Measurements from ENCODE around the gene RASAL3.

RASAL3 gene

GRCh38 chr19:15444505-15445226, 19.7 kb downstream of the RASAL3 start:
- TF ChIP-seq ZNF8 (CRISPR knock-in tag; IDR thresholded peaks at IDR 0.05) (no peak), TSHZ2 (CRISPR knock-in tag; IDR thresholded peaks at IDR 0.05) (no peak), ISL1 (CRISPR knock-in tag; IDR thresholded peaks at IDR 0.05) (no peak), OSR1 (CRISPR knock-in tag; IDR thresholded peaks at IDR 0.05) (no peak), ESRRG (CRISPR knock-in tag; IDR thresholded peaks at IDR 0.05) (no peak), POU6F1 (CRISPR knock-in tag; IDR thresholded peaks at IDR 0.05; ENCODE audit: borderline replicate concordance, low read depth) (no peak)
- no peak for ATAC-seq

GRCh38 chr19:15443838-15444237, 20.5 kb downstream of the RASAL3 start:
- ATAC-seq: no peak
- no peak for TF ChIP-seq GLIS3 (CRISPR knock-in tag; IDR thresholded peaks at IDR 0.05)
- no peak for TF ChIP-seq ZC3H10 (CRISPR knock-in tag; IDR thresholded peaks at IDR 0.05)
- no peak for TF ChIP-seq BACH2 (CRISPR knock-in tag; IDR thresholded peaks at IDR 0.05; ENCODE audit: borderline replicate concordance)
- TF ChIP-seq CSRNP3 (CRISPR knock-in tag; IDR thresholded peaks at IDR 0.05): no peak
- no peak for TF ChIP-seq ZFP3 (CRISPR knock-in tag; IDR thresholded peaks at IDR 0.05)
- TF ChIP-seq CREB5 (CRISPR knock-in tag; IDR thresholded peaks at IDR 0.05; ENCODE audit: low read depth): no peak
- no peak for TF ChIP-seq ARNTL (CRISPR knock-in tag; IDR thresholded peaks at IDR 0.05; ENCODE audit: borderline replicate concordance, low read depth)
- no peak for TF ChIP-seq TCF4 (CRISPR knock-in tag; IDR thresholded peaks at IDR 0.05; ENCODE audit: borderline replicate concordance)
- no peak for TF ChIP-seq PATZ1 (CRISPR knock-in tag; IDR thresholded peaks at IDR 0.05; ENCODE audit: borderline replicate concordance)

- ATAC-seq: no peak
These were observed 21.0 kb downstream of the RASAL3 start for GRCh38 chr19:15443325-15443724.

More at GRCh38 chr19:15443325-15443724, 21.0 kb downstream of the RASAL3 start:
- TF ChIP-seq OSR1 (CRISPR knock-in tag; IDR thresholded peaks at IDR 0.05): no peak
- no peak for TF ChIP-seq PATZ1 (CRISPR knock-in tag; IDR thresholded peaks at IDR 0.05; ENCODE audit: borderline replicate concordance)
- TF ChIP-seq PPARA (CRISPR knock-in tag; IDR thresholded peaks at IDR 0.05; ENCODE audit: borderline replicate concordance): no peak
- no peak for TF ChIP-seq TSHZ2 (CRISPR knock-in tag; IDR thresholded peaks at IDR 0.05)
- no peak for TF ChIP-seq CSRNP3 (CRISPR knock-in tag; IDR thresholded peaks at IDR 0.05)
- no peak for TF ChIP-seq SNAI2 (CRISPR knock-in tag; IDR thresholded peaks at IDR 0.05)
- no peak for TF ChIP-seq CSDC2 (CRISPR knock-in tag; IDR thresholded peaks at IDR 0.05)
- TF ChIP-seq ZFP30 (CRISPR knock-in tag; IDR thresholded peaks at IDR 0.05): no peak
- TF ChIP-seq ZNF8 (CRISPR knock-in tag; IDR thresholded peaks at IDR 0.05): no peak
